ENCODE measurements around the gene MICAL2.

- TF ChIP-seq POLR2A (IDR thresholded peaks at IDR 0.05) (no peak), CTCF (IDR thresholded peaks at IDR 0.05) (no peak)
These were observed 32.7 kb upstream of the MICAL2 start for GRCh38 chr11:12077535-12078280.
